Measurements from ENCODE around the gene PDE8B.

GRCh38 chr5:77295863-77296378 is 85.4 kb downstream of the PDE8B start:
- TF ChIP-seq CTCF (IDR thresholded peaks at IDR 0.05) (no peak), POLR2A (IDR thresholded peaks at IDR 0.05) (no peak)
